ENCODE data around the gene TNFRSF4.

TNFRSF4 gene

GRCh38 chr1:1260843-1261560, 47.0 kb upstream of the TNFRSF4 start:
- TF ChIP-seq CTCF (conservative IDR thresholded peaks at IDR 0.05; ENCODE audit: low read length) (no peak), EZH2phosphoT487 (IDR thresholded peaks at IDR 0.05; ENCODE audit: borderline replicate concordance) (no peak)
- Histone ChIP-seq H4K20me1 (ENCODE audit: insufficient read depth, low read length, poor library complexity, severe bottlenecking) (no peaks in the 10 kb centered on the region), H3K79me2 (ENCODE audit: insufficient read depth, low read length) (peaks cover 4% of the 10 kb centered on the region; the same call in 1 of the 2 replicates), H3K4me1 (ENCODE audit: insufficient read depth, low read length, poor library complexity, severe bottlenecking) (no peaks in the 10 kb centered on the region), H3K36me3 (ENCODE audit: insufficient read depth, low read length) (peaks cover 20% of the 10 kb centered on the region; the same call in 1 of the 2 replicates), H3F3A (ENCODE audit: low read depth) (no peaks in the 10 kb centered on the region), H3K4me2 (ENCODE audit: low read depth, low read length, poor library complexity, severe bottlenecking) (no peak overlapping the region), H2AFZ (ENCODE audit: low read length) (no peak overlapping the region), H3K9me3 (ENCODE audit: insufficient read depth, low read depth, low read length) (no peaks in the 10 kb centered on the region), H3K9ac (ENCODE audit: low read depth, low read length, poor library complexity, severe bottlenecking) (no peak overlapping the region), H3K4me3 (ENCODE audit: low read length, poor library complexity, severe bottlenecking) (no peak overlapping the region), H3K27me3 (ENCODE audit: insufficient read depth, low read length, poor library complexity, severe bottlenecking) (no peaks in the 10 kb centered on the region), H3K9me2 (replicated peaks; ENCODE audit: low read depth, low read length) (no peaks in the 10 kb centered on the region)

- H3K4me2 ChIP-seq (ENCODE audit: low read depth, low read length, poor library complexity, severe bottlenecking) = no peak overlapping the region
- no peaks in the 10 kb centered on the region for H3K9me2 ChIP-seq (replicated peaks; ENCODE audit: low read depth, low read length)
- no peak overlapping the region for H3K4me3 ChIP-seq (ENCODE audit: low read length, poor library complexity, severe bottlenecking)
- no peaks in the 10 kb centered on the region for H3K9me3 ChIP-seq (ENCODE audit: insufficient read depth, low read depth, low read length)
- H3K4me1 ChIP-seq (ENCODE audit: insufficient read depth, low read length, poor library complexity, severe bottlenecking) = no peaks in the 10 kb centered on the region
- H3F3A ChIP-seq (ENCODE audit: low read depth) = no peaks in the 10 kb centered on the region
- peaks cover 4% of the 10 kb centered on the region; the same call in 1 of the 2 replicates for H3K79me2 ChIP-seq (ENCODE audit: insufficient read depth, low read length)
- no peaks in the 10 kb centered on the region for H3K27me3 ChIP-seq (ENCODE audit: insufficient read depth, low read length, poor library complexity, severe bottlenecking)
- H3K9ac ChIP-seq (ENCODE audit: low read depth, low read length, poor library complexity, severe bottlenecking) = no peak overlapping the region
- H2AFZ ChIP-seq (ENCODE audit: low read length) = no peak overlapping the region
- no peak for TF ChIP-seq CTCF (conservative IDR thresholded peaks at IDR 0.05; ENCODE audit: low read length)
- TF ChIP-seq EZH2phosphoT487 (IDR thresholded peaks at IDR 0.05; ENCODE audit: borderline replicate concordance) = no peak
- H3K36me3 ChIP-seq (ENCODE audit: insufficient read depth, low read length) = peaks cover 25% of the 10 kb centered on the region; the same call in 1 of the 2 replicates
- no peaks in the 10 kb centered on the region for H4K20me1 ChIP-seq (ENCODE audit: insufficient read depth, low read length, poor library complexity, severe bottlenecking)
Measured at GRCh38 chr1:1259951-1260600, 46.1 kb upstream of the TNFRSF4 start.

- no peaks in the 10 kb centered on the region for H3K4me1 ChIP-seq (ENCODE audit: insufficient read depth, low read length, poor library complexity, severe bottlenecking)
- H3K9me3 ChIP-seq (ENCODE audit: insufficient read depth, low read depth, low read length) = no peaks in the 10 kb centered on the region
- TF ChIP-seq EZH2phosphoT487 (IDR thresholded peaks at IDR 0.05; ENCODE audit: borderline replicate concordance) (no peak), CTCF (conservative IDR thresholded peaks at IDR 0.05; ENCODE audit: low read length) (no peak)
- H2AFZ ChIP-seq (ENCODE audit: low read length) = no peak overlapping the region
- H3K79me2 ChIP-seq (ENCODE audit: insufficient read depth, low read length) = peaks cover 4% of the 10 kb centered on the region; the same call in 1 of the 2 replicates
- H4K20me1 ChIP-seq (ENCODE audit: insufficient read depth, low read length, poor library complexity, severe bottlenecking) = no peaks in the 10 kb centered on the region
- H3K4me2 ChIP-seq (ENCODE audit: low read depth, low read length, poor library complexity, severe bottlenecking) = no peak overlapping the region
- H3K27me3 ChIP-seq (ENCODE audit: insufficient read depth, low read length, poor library complexity, severe bottlenecking) = no peaks in the 10 kb centered on the region
- no peaks in the 10 kb centered on the region for H3F3A ChIP-seq (ENCODE audit: low read depth)
- H3K9me2 ChIP-seq (replicated peaks; ENCODE audit: low read depth, low read length) = no peaks in the 10 kb centered on the region
- no peak overlapping the region for H3K9ac ChIP-seq (ENCODE audit: low read depth, low read length, poor library complexity, severe bottlenecking)
- no peak overlapping the region for H3K4me3 ChIP-seq (ENCODE audit: low read length, poor library complexity, severe bottlenecking)
- H3K36me3 ChIP-seq (ENCODE audit: insufficient read depth, low read length) = peaks cover 31% of the 10 kb centered on the region; the same call in 1 of the 2 replicates
Measured at GRCh38 chr1:1259540-1259939, 45.6 kb upstream of the TNFRSF4 start.

Measured in Loucy (cell line).